ENCODE measurements around the gene SETD5. TPM values are rescaled to one million over a fixed set of nuclear protein-coding genes. Genes with fewer than 3 reads are reported as not detected.

Gene SETD5
- total RNA-seq, 1 donor from 2014 or later = 198 TPM

DNA sequence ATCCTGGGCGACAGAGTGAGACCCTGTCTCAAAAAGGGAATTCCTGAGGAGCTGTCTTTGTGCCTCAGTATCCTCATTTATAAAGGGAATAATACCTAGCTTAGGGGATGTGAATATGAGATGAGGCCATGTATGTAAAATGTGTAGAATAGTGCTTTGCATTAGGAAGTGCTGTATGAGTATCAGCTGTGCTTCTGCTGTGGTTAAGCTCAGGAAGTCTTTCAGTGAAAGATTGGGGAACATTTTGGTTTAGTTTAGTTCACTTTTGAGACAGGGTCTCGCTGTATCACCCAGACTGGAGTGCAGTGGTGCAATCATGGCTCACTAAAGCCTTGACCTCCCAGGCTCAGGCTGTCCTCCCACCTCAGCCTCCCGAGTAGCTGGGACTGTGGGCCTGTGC lies 23.9 kb upstream of the SETD5 start:
- Histone ChIP-seq H3K9me3 (ENCODE audit: low read depth) (no peaks in the 10 kb centered on the region), H3K4me1 (no peaks in the 10 kb centered on the region), H2AFZ (replicated peaks) (no peak overlapping the region), H3K27me3 (no peaks in the 10 kb centered on the region), H3K4me2 (no peak overlapping the region), H3K79me2 (ENCODE audit: low read depth) (no peaks in the 10 kb centered on the region), H3F3A (ENCODE audit: low read depth) (no peaks in the 10 kb centered on the region), H4K20me1 (ENCODE audit: low read depth) (no peaks in the 10 kb centered on the region), H3K4me3 (no peak overlapping the region), H3K9ac (no peak overlapping the region), H3K27ac (no peak overlapping the region), H3K36me3 (peaks cover 5% of the 10 kb centered on the region)
- Mint-ChIP-seq H3K27ac (no peak overlapping the region), H3K4me3 (no peak overlapping the region), H3K36me3 (peaks cover 33% of the 10 kb centered on the region), H3K9me3 (no peaks in the 10 kb centered on the region), H3K4me1 (no peaks in the 10 kb centered on the region), H3K27me3 (ENCODE audit: insufficient read depth, low read depth) (peaks cover 2% of the 10 kb centered on the region)
- no peak for DNase-seq (ENCODE audit: low spot score)
- TF ChIP-seq, protein P1, sequence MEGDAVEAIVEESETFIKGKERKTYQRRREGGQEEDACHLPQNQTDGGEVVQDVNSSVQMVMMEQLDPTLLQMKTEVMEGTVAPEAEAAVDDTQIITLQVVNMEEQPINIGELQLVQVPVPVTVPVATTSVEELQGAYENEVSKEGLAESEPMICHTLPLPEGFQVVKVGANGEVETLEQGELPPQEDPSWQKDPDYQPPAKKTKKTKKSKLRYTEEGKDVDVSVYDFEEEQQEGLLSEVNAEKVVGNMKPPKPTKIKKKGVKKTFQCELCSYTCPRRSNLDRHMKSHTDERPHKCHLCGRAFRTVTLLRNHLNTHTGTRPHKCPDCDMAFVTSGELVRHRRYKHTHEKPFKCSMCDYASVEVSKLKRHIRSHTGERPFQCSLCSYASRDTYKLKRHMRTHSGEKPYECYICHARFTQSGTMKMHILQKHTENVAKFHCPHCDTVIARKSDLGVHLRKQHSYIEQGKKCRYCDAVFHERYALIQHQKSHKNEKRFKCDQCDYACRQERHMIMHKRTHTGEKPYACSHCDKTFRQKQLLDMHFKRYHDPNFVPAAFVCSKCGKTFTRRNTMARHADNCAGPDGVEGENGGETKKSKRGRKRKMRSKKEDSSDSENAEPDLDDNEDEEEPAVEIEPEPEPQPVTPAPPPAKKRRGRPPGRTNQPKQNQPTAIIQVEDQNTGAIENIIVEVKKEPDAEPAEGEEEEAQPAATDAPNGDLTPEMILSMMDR (IDR thresholded peaks at IDR 0.05) = no peak
- TF ChIP-seq EZH2 (IDR thresholded peaks at IDR 0.05) (no peak), EZH2phosphoT487 (IDR thresholded peaks at IDR 0.05) (no peak)

DNA sequence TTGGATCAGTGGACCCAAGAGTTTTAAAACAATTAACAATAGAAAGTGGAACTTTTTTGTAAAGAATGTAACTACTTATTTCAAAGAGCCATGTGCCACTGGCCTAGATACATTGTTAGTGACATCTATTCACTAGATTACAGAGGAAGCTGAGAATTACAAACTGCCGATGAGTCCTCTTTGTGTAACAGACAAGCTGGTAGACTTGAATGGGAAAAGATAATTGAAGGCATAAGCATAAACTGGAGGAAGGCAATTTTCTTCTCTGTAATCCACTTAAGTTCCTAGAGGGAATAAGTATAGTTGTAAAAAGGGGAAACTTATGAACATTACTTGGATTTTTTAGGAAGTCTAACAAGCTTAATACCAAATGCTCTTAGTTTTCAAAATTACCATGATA lies 19.4 kb upstream of the SETD5 start:
- DNase-seq (ENCODE audit: low spot score) = no peak
- Histone ChIP-seq H4K20me1 (ENCODE audit: low read depth) (no peaks in the 10 kb centered on the region), H3K4me1 (no peaks in the 10 kb centered on the region), H3K4me2 (no peak overlapping the region), H3K79me2 (ENCODE audit: low read depth) (no peaks in the 10 kb centered on the region), H2AFZ (replicated peaks) (no peak overlapping the region), H3K9me3 (ENCODE audit: low read depth) (no peaks in the 10 kb centered on the region), H3K27me3 (no peaks in the 10 kb centered on the region), H3K4me3 (no peak overlapping the region), H3K9ac (no peak overlapping the region), H3F3A (ENCODE audit: low read depth) (peaks cover 3% of the 10 kb centered on the region), H3K27ac (no peak overlapping the region), H3K36me3 (peaks cover 5% of the 10 kb centered on the region)
- Mint-ChIP-seq H3K9me3 (no peaks in the 10 kb centered on the region), H3K27ac (no peak overlapping the region), H3K4me3 (no peak overlapping the region), H3K27me3 (ENCODE audit: insufficient read depth, low read depth) (peaks cover 2% of the 10 kb centered on the region), H3K36me3 (peaks cover 30% of the 10 kb centered on the region), H3K4me1 (no peaks in the 10 kb centered on the region)
- TF ChIP-seq EZH2phosphoT487 (IDR thresholded peaks at IDR 0.05) (no peak), EZH2 (IDR thresholded peaks at IDR 0.05) (no peak)
- TF ChIP-seq, protein P1 (IDR thresholded peaks at IDR 0.05) = no peak

DNA sequence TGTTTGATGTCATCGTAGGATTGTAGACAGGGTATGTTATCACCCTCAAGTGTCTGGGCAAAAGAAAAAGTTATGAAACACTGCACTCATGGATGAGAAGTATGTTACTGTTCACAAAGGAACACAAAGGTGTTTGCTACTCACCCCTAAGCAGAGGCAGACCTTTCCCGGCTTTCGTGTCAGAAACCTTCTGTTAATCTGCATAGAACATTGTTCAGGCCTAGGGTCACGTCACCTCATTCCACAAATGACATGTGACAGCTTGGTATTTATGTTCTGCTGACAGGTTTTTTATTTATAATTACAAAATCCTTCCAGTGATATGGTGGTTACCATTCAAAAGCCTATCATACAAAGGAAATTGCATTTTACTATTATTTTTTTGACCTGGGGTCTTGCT lies 18.1 kb upstream of the SETD5 start:
- Histone ChIP-seq H3K9me3 (ENCODE audit: low read depth) (no peaks in the 10 kb centered on the region), H3K27me3 (no peaks in the 10 kb centered on the region), H4K20me1 (ENCODE audit: low read depth) (no peaks in the 10 kb centered on the region), H3K36me3 (peaks cover 5% of the 10 kb centered on the region), H3K4me1 (no peaks in the 10 kb centered on the region), H3K4me2 (no peak overlapping the region), H3K9ac (no peak overlapping the region), H3K4me3 (no peak overlapping the region), H3F3A (ENCODE audit: low read depth) (peaks cover 17% of the 10 kb centered on the region), H3K79me2 (ENCODE audit: low read depth) (no peaks in the 10 kb centered on the region), H3K27ac (no peak overlapping the region), H2AFZ (replicated peaks) (no peak overlapping the region)
- Mint-ChIP-seq H3K4me3 (no peak overlapping the region), H3K9me3 (no peaks in the 10 kb centered on the region), H3K27me3 (ENCODE audit: insufficient read depth, low read depth) (peaks cover 2% of the 10 kb centered on the region), H3K4me1 (no peaks in the 10 kb centered on the region), H3K27ac (no peak overlapping the region), H3K36me3 (peaks cover 28% of the 10 kb centered on the region)
- DNase-seq (ENCODE audit: low spot score) = no peak
- TF ChIP-seq EZH2phosphoT487 (IDR thresholded peaks at IDR 0.05) = no peak

DNA sequence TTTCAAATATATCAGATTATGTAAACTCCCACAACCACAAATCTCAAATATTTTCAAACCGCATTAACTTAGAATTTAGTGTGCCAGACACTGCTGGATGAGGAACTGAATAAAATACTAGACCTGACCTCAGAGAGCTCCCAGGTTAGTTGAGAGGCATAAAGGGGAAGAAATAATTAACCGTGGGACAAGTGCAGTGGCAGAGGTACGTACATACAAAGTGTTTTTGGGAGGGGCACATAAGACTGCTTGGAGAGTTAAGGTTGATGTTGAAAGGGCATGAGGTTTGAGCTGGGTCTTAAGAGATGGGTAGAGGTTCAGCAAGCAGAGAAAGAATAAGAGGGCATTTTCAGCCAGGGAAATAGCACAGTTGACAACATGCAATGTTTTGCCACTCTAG lies 17.4 kb upstream of the SETD5 start:
- H3K36me3 Mint-ChIP-seq = peaks cover 29% of the 10 kb centered on the region
- H3K4me1 Mint-ChIP-seq = no peaks in the 10 kb centered on the region
- no peaks in the 10 kb centered on the region for H3K9me3 Mint-ChIP-seq

More for the DNA sequence above, 17.4 kb upstream of the SETD5 start:
- H3K27ac Mint-ChIP-seq = peak overlapping the region; percentile 29
- TF ChIP-seq, protein P1 (IDR thresholded peaks at IDR 0.05) = no peak
- TF ChIP-seq EZH2 (IDR thresholded peaks at IDR 0.05) = no peak
- no peak for TF ChIP-seq EZH2phosphoT487 (IDR thresholded peaks at IDR 0.05)
- H2AFZ ChIP-seq (replicated peaks) = no peak overlapping the region
- peaks cover under 1% of the 10 kb centered on the region for H3K27me3 Mint-ChIP-seq (ENCODE audit: insufficient read depth, low read depth)
- H3K27me3 ChIP-seq = no peaks in the 10 kb centered on the region
- no peak overlapping the region for H3K27ac ChIP-seq
- no peak overlapping the region for H3K4me2 ChIP-seq
- no peaks in the 10 kb centered on the region for H3K9me3 ChIP-seq (ENCODE audit: low read depth)
- no peak for DNase-seq (ENCODE audit: low spot score)
- H3K4me3 Mint-ChIP-seq = no peak overlapping the region
- no peaks in the 10 kb centered on the region for H3K79me2 ChIP-seq (ENCODE audit: low read depth)
- peaks cover 5% of the 10 kb centered on the region for H3K36me3 ChIP-seq
- H3K9ac ChIP-seq = no peak overlapping the region
- no peak overlapping the region for H3K4me3 ChIP-seq
- H4K20me1 ChIP-seq (ENCODE audit: low read depth) = no peaks in the 10 kb centered on the region
- H3F3A ChIP-seq (ENCODE audit: low read depth) = peaks cover 24% of the 10 kb centered on the region
- no peaks in the 10 kb centered on the region for H3K4me1 ChIP-seq

Data from neural progenitor cell (in vitro differentiated cells).